NCI-H1694 (cell line): ENCODE measurements around the gene ABHD15.
"Not testable (repeated sequence)": the region's sequence is repeated elsewhere in the genome, so short reads cannot be mapped to it uniquely, and the experiment has no call there.

Experiments used
- DNase-seq: peaks from one replicate; lab custom pipeline; 2025; lab: John Stamatoyannopoulos, UW

The ABHD15 gene

DNA sequence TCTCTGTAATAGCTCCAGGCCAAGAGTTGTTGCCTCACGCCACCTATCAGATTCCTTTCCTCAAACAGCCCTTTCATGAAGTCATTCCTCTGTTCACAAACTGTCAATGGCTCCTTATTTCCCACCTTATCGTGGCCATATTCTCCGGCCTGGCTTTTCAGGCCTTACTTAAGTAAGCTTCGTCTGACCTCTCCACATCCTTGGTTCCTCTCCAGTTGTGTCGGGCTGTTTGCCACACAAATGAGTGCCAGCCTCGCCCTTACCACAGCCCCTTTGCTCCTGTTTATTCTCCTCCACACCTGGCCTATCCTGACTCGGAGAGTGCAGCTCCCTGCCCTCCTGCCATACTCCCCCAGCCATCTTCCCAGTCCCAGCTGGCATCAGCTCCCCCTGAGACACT, 3.7 kb upstream of the ABHD15 start:
- no peak for DNase-seq

DNA sequence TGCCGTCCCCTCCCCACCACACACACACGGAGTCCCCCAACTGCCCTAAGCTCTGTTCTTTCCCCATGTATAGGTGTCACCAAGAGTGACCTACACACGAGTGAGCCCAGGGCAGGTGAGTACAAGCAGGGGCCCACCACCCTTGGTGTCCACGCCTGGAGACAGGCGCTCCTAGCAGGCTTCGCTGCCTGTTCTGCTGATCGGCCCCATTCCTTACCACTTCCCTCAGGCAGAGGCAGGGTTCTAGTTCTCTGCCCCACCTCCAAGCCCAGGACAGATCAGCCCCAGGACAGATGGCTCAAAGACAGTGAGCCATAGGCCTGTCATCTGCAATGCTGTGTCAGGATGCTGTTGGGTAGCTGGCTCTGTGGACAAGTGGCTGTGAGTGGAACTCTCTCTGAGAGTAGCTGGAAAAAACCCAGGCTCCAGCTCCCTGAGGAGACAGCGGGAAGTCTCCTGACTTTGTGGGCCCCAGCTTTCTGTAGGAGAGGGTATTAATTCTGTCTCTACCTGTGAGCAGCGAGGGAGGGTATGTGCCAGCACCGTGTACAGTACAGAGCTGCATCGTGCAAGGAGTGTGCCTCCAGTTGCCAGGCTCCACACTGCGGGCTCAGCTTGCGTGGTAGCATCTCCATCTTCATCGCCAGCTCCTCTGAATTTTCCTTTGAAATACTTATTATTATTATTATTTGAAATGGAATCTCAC, 2.6 kb upstream of the ABHD15 start:
- DNase-seq: peak; percentile 19

DNA sequence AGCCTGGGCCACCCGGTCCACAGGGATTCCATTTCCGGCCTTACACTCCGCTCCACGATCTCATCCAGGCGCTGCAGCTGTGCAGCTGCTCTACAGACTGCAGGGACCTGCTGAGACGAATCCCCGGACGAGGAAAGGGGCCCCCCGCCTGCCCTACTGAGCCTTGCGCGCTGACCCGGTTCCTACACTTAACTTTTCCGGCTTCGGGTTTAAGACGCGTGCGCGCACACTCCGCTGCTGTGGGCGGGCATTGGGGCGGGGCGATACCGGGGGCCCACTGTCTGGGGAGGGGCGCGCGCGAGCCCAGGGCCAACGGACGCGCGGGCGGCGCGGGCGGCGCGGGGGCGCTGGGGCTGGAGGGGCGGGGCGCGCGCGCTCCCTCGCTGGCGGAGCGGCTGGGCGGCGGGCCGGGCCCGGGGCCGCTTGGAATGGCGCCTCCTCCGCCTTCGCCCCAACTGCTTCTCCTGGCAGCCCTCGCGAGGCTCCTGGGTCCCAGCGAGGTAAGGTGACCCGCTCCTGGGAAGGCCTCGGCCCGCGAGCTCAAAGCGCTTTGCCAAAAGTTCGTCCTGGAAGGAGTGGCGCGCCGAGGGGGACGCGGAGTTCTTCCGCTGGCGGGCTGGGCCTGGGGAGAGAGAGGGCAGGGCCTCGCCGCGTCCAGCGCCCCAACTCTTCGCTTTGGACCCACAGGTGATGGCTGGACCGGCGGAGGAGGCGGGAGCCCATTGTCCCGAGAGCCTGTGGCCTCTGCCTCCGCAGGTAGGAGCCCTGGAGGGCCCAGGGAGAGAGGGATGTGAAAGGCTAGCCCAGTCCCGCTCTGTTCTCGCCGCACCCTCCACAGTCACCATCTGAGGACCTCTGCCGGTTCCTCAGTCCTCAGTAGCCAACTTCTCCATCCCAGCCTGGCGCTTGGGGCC, 1.8 kb upstream of the ABHD15 start, which contains the start of gene TP53I13:
Gene TP53I13 (plus strand): TSS at position 371 of the 914 bp plus-strand sequence. CDS start 58 bp downstream, at position 429.
- DNase-seq: peak; percentile 69

DNA sequence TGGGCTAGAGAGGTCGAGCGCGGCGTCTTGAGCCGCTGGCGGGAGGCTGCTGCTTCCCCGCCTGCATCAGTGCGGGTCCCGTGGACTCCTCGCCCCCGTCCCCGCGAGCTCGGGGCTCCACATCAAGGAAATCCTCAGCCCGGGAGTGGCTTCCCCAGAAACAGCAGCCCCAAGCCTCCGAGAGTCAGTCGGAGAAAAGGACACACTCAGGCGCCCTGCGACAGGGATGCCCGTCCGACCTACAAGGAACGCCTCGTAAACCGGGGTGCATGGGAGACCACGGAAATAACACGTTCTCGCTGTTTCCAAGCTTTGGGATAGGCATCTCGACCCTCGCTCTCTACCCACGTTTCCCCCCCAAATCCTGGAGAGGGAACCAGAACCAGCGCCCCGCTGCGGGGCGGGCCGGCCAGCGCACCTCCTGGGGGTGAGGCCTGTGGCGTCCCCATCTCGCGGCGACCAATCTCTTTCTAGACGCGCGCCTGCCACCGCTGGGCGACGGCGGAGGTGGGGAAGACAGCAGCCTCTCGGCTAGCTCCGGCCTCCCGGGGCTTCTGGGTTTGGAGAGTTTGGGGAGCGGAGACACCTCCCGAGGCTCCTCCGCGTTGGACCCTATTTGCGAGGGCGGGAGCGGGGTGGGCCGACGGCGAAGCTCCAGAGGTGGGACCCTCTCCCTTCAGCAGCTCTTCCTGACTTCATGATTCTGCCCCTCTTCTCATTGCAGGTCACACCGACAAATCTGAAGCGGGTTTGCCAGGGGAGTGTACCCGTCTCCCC, 905 bp upstream of the ABHD15 start:
- no peak for DNase-seq

DNA sequence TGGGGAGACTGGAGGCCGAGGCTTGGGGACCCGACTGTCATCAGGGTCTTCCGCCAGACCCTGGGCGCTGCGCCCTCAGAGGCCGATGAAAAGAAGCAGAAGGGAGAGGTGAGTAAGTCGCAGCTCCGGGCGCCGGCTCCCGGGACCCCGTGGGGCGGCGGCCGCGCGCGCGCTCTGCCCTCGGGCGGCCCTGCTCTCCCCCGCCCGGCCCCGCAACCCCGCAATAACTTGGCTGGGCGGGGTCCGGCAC, 392 bp upstream of the ABHD15 start:
- DNase-seq: no peak

DNA sequence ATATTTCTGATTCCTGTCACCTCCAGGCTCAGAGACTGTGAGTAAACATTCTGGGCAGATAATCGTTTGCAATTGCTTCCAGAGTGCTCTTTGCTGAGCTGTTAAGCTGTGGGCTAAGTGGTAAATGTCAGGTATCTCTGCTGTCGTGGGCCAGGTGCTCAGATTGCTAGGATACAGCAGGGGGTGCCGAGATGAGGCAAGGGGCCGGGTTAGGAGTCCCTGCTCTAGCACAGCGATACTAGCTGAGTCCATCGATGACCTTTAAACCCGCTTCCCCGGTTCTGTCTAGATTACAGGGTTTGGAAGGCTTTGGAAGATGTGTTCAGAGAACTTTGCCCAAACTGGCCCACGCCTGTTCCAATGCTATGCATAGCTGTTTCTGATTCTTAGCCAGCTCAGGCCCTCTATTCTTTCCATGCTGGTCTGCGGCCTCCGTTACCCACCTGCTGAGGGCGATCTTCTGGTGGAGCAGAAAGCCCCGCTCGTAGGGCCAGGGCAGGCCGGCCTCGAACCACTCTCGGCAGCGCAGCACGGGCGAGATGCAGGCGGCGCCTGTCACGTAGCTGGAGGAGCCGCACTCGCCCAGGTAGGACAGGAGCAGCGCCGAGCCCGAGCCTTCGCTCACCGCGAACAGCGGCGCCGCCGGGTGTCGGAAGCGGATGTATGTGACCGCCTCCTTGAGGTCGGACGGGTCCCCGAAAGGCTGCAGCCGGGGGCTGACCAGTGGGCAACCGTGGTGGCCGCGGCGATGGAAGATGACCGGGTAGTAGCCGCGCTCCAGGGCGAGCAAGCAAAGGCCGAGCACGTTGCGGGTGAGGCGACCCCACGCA, 979 bp downstream of the ABHD15 start:
- DNase-seq: no peak

DNA sequence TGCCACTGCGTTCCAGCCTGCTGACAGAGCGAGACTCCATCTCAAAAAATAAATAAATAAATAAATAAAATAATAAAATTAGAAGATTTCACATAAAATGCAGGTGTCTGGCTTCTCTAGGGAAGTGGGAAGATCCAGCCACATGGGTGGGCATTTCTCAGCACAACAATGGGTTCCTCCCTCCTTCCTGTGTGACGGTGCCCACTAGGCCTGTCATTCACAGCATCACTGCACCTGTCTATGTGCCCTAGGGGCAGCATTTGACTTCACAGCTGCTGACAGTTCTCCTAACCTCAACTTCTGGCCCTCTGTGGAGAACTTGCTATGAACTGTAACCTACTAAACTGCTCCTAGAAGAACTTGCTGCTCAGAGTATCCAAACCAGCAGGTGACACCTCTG, 3.0 kb downstream of the ABHD15 start:
- no peak for DNase-seq

DNA sequence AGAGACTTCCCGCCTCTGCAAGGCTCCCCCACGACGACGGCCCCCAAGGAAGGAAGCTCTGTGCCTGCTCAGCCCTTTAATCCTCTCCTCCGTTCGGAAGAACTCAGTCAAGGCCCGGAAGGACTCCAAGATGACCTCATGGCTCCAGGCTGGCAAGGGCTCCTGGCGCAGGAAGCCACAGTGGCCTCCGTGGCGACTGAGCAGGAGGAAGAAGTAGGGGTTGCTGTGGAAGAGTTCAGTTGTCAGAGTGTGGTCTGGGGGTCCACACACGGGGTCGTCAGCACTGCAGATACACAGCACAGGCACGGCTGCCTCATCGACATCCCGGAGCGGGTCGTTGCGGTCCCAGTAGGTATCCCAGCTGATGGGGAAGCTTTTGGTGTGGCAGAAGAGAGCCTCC, 4.2 kb downstream of the ABHD15 start:
- no peak for DNase-seq

DNA sequence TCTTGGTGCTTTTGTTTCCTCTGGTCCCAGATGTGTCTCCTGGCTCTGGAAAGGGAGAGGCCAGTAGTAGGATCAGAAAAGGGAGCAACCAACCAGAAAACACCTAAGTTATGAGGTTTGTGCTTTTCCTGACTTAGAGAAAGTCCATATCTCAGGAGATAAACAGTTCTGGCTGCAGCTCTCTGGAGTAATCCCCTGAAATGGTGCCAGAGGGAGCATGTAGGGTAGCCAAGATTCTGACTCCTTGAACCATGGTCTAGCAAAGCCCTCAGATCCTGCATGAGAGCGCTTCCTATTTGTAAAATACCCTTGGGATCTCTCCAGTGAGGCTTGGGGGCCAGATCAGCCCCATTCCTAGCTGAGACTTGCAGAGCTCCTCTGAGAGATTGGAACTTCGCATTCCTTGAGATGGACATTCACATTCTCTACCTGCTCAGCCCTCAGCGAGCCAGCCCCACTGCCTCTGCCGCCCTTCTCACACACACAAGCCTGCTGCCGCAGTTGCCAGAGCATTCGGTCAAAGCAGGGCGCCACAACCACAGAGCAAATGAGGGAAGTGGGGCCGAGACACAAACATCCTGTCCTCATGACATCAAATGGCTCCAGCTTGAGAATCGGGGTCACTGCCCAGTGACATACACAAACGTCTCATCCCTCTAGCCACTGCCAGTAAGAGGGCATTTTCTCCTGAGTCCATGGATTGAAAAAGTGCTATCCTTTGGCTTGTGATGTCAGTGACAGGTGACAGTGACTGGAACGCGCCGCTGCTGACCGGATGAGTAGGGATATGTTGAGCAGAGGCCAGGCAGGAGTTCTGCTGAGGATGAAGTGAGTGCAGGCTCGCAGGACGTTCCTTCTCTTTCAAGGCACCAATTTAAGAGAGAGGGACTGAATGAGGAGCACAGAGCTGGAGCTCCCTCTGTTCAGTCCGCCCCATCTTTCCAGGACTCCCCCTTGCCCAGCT, 5.0 kb downstream of the ABHD15 start:
- DNase-seq: no peak

DNA sequence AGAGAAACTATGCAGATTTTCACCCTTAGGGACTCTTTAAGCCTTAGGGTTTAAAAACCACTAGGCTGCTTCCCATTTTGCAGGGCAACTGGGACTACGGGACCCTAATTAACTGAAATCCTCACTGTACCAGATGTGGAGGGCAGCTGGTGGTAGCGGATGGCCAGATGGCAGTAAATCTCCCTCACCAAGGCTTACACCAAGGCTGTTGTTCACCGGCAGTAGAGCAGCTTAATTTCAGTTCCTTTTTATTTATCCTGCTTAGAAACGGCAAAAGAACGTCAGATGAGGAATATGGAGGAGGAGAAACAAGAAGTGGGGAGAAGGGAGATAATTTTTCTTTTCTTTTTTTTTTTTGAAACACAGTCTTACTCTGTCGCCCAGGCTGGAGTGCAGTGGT, 6.5 kb downstream of the ABHD15 start:
- peak; percentile 88 for DNase-seq

DNA sequence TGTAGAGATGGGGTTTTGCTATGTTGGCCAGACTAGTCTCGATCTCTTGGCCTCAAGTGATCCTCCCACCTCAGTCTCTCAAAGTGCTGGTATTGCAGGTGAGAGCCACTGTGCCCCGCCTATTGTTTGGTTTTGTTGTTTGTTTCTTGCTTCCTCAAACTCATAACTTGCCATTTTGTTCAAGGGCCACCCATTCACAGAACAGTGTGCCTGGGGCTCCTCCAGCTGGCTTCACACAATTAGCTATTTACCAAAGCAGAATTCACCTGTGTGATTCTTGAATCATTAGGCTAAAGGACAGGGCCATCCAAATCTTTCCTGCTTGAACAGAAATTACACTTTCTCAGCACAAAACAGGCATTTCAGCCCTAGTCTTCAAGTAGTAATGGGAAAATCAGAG, 7.2 kb downstream of the ABHD15 start:
- no peak for DNase-seq

DNA sequence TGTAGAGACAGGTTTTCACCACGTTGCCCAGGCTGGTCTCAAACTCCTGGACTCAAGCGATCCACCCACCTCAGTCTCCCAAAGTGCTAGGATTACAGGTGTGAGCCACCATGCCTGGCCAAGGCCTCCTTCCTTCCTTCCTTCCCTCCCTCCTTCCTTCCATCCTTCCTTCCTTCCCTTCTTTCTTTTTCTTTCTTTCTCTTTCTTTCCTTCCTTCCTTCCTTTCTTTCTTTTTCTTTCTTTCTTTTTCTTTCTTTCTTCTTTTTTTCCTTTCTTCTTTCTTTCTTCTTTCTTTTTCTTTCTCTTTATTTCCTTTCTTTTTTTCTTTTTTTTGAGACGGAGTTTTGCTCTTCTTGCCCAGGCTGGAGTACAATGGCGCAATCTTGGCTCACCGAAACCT, 8.7 kb downstream of the ABHD15 start:
- not testable (repeated sequence) for DNase-seq

DNA sequence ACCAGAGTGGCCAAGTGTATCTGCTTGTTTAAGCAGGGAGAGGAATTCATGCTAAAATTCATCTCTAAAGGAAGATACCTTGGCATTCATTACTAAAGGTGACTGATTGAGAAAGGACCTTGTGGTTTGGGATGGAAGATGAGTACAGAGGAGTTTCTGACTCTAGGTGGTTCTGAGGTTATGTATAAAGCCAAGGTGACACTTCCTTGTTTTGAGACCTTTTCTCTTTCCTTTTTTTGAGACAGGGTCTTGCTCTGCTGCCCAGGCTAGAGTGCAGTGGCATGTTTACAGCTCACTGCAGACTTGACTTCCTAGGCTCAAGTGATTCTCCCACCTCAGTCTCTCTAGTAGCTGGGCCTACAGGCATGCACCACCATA, 9.1 kb downstream of the ABHD15 start:
- DNase-seq: no peak

DNA sequence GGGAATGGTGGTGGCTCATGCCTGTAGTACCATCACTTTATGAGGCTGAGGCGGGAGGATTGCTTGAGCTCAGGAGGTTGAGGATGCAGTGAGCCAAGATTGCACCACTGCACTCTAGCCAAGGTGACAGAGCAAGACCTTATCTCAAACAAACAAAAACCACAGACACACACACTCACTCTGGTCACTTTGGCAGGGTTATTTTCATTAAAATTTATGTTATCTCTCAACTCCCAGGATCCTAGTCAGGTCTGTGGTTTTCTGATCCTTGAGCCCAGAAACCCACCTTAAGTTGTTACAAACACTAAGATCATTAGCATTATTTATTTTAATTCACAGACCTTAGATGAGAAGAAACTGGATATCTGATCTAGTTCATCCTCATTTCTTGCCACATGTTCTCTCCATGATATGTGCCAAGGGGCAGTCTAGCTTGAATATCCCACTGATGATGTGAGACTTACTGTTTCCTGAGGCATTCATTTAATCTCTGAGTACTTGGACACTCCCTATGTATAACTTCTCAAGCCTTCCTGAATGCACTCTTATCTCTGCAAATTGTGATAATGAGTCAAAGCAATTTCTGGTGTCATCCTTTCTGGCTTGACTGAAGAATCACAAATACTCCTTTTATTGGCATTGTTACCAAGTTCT, 9.6 kb downstream of the ABHD15 start:
- DNase-seq: no peak

DNA sequence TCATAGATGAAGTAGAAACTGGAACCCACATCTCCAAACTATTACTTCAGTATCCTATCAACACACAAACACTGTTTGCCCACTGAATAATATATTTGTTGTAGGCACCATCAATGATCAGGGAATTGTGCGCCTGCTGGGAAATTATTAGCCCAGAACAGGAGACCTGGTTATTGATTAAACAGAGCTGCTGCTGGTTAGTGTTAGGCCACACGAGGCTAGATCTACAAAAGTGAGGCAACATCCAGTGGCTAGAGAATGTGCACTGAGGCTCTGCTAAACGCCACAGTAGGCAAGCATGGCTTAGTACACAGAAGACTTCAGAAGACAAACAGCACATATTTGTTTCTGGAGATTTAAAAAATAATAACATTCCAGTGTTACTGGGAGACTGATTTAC, 11.0 kb downstream of the ABHD15 start:
- no peak for DNase-seq

DNA sequence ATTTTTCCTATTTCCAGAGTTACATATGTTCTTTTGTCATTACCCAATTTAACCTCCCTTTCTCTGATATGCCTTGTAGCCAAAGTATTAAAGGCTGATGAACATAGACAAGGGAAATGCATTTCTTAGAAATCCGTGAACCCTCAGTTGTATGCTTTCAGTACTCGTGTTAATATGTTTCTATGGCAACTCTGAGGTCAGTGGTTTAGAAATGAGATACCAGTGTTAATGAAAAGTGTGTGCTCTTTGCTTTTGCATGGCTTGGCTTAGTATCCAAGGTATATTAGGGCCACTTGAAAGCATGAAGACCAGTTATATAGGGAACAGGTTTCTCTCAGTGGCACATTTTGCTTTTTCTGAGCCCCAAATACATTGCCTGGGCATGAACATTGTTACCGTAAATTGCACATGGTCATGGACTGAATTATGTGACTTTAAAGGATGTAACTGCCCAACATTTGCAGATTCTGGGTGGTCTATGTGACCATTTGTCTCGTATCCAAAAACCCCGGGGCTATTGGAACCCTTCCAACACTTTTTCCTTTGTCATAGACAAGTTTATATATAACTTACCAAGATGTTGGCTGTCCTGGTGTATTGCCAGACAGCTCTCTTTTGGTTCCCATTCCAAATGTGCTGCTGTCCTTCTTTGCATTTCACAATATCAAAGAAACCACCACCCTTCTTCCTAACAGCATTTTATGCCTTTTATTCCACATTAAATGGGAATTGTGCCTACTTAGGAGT, 17.5 kb downstream of the ABHD15 start:
- no peak for DNase-seq

DNA sequence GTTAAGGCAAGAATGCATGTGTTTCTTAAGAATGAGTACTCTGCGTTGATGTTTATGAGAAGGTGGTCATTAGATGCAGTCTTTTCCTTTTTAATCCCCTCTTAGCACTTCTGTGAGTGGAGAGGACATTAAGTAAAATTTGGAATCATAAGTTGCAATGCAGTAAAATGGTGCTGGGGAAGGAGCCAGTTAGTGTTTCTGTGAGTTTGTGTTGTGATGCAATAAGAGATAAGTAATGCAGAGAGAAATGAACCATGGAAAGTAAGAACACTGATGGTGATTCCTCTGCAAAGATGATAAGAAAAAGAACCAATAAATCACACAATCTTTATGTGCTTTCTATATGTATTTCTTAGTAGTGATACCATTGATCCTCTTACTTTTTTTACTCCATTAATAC, 20.0 kb downstream of the ABHD15 start:
- DNase-seq: no peak

DNA sequence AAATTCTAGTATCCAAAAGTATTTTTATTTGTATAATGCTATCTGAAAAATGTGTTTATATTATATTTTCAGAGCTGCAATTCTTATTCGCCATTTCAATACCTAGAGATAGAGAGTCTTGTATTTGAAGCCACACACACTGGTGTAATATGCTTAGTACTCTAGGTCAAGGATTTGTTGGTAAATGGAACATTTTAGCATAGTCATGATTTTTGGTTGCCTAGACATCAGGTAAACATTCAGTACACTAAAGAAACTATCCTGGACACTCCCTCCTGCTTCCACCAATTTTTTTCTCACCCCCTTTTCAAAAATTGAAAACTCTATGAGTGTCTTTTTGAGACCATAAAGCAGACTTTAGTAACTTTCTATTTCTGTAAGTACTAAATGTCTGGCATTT, 20.8 kb downstream of the ABHD15 start:
- DNase-seq: no peak

DNA sequence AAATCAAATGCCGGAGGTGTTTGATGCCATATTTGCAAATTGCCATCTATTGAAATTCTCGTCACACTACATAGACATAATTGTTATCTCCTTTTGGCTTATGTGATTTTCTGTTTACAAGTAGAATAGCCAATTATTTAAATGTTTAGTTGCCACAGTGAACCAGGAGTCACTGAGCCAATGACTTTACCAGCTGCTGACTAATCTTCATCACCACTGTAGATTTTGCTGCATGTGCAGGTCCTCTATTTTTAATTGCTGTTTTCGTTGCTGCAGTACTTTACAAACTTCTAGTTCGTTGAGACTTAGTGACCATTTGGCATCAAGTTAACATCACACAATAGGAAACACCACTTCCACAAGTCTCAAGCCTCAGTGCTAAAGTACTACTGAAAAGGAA, 22.8 kb downstream of the ABHD15 start:
- DNase-seq: no peak

DNA sequence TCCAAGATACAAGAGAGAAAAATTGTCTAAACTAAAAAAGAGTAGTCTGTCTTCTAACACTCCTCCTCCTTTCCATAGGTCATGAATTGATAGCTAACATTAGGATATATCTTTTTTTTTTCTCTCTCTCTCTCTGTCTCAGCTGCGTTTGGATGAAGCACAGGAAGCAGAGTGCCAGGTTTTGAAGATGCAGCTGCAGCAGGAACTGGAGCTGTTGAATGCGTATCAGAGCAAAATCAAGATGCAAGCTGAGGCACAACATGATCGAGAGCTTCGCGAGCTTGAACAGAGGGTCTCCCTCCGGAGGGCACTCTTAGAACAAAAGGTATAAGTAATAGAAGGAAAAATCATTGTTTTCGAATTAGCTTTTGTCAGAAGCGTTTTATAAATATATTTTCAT, 32.9 kb downstream of the ABHD15 start:
- DNase-seq: no peak
